Measurements from ENCODE around the gene DNTTIP2.
"Not testable (repeated sequence)": the region's sequence is repeated elsewhere in the genome, so short reads cannot be mapped to it uniquely, and the experiment has no call there.

DNTTIP2 gene

GRCh38 chr1:93839753-93840152 lies 39.3 kb downstream of the DNTTIP2 start:
- no peak overlapping the region for H3K27ac ChIP-seq
- no peak for TF ChIP-seq CTCF (conservative IDR thresholded peaks at IDR 0.05)

- no peak for TF ChIP-seq CTCF (conservative IDR thresholded peaks at IDR 0.05)
- H3K27ac ChIP-seq = no peak overlapping the region
Measured at GRCh38 chr1:93839307-93839706, 39.7 kb downstream of the DNTTIP2 start.

GRCh38 chr1:93837961-93838360 lies 41.0 kb downstream of the DNTTIP2 start:
- H3K27ac ChIP-seq = no peak overlapping the region
- no peak for TF ChIP-seq CTCF (conservative IDR thresholded peaks at IDR 0.05)

- H3K27ac ChIP-seq = not testable (repeated sequence)
Measured at GRCh38 chr1:93833293-93833692, 45.7 kb downstream of the DNTTIP2 start.

- no peak for TF ChIP-seq CTCF (conservative IDR thresholded peaks at IDR 0.05)
- no peak overlapping the region for H3K27ac ChIP-seq
Measured at GRCh38 chr1:93829061-93829460, 49.9 kb downstream of the DNTTIP2 start.

GRCh38 chr1:93828367-93828755 lies 50.6 kb downstream of the DNTTIP2 start:
- no peak overlapping the region for H3K27ac ChIP-seq
- no peak for TF ChIP-seq CTCF (conservative IDR thresholded peaks at IDR 0.05)

GRCh38 chr1:93827633-93828366 lies 51.2 kb downstream of the DNTTIP2 start:
- no peak for TF ChIP-seq CTCF (conservative IDR thresholded peaks at IDR 0.05)
- no peak overlapping the region for H3K27ac ChIP-seq

GRCh38 chr1:93827128-93827527 lies 51.9 kb downstream of the DNTTIP2 start:
- no peak overlapping the region for H3K27ac ChIP-seq
- TF ChIP-seq CTCF (conservative IDR thresholded peaks at IDR 0.05) = no peak

Data from VCaP (cell line).